Measurements from ENCODE around the gene CHFR.
"Not testable (repeated sequence)": the region's sequence is repeated elsewhere in the genome, so short reads cannot be mapped to it uniquely, and the experiment has no call there.

The CHFR gene

DNA sequence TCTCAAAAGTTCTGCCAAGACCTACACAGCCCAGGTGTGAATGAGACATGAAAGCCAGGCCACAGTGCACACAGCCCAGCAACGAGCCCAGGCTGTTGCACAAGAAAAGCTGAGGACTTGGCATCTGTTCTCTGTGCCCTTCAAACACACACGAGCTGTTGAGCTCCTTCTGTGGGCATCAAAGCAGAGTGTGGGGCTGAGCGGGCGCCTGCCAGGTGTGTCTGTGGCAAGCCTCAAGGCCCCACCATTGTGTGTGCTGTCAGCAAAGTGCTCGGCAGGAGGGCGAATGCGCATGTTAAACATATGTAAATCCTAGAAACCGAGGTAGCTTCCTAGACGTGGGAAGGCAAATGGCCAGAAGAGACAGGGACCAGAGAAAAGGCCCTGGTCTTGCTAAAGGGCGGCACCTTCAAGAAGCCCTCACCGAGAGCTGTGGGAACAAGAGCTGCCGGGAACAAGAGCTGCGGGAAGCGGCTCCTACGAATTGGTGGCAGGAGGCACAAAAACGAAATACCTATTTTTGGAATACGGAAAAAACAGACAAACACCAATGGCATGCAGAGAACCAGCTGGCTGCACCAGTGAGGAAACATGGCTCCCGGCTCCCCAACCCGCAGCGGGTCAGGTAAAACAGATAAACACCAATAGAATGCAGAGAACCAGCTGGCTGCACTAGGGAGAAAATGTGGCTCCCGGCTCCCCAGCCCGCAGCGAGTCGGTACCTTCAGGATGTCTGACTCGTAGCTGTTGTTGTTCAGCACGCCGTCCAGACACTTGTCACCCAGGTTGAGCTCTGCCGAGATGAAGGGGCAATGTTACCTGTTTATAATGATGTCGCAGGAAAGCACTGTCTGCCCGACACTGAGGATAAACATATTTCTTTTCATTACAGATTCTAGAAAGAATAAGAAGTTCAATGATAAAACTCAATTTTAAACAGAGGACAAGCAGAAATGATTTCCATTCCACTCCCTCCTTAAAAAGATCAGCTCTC lies 39.7 kb downstream of the CHFR start:
- no peak for DNase-seq (ENCODE audit: insufficient read length, low spot score)
- no peak for FAIRE-seq
- TF ChIP-seq PAX5 (IDR thresholded peaks at IDR 0.05; ENCODE audit: insufficient read depth, low read length, severe bottlenecking) (no peak), POLR2A (IDR thresholded peaks at IDR 0.05; ENCODE audit: low read depth, low read length) (no peak), POLR2AphosphoS5 (IDR thresholded peaks at IDR 0.05; ENCODE audit: low read depth, low read length) (no peak), TAF1 (IDR thresholded peaks at IDR 0.05; ENCODE audit: low read depth, low read length) (no peak), POU2F2 (IDR thresholded peaks at IDR 0.05; ENCODE audit: low read depth, low read length) (no peak), SPI1 (IDR thresholded peaks at IDR 0.05; ENCODE audit: low read depth, low read length) (no peak)

DNA sequence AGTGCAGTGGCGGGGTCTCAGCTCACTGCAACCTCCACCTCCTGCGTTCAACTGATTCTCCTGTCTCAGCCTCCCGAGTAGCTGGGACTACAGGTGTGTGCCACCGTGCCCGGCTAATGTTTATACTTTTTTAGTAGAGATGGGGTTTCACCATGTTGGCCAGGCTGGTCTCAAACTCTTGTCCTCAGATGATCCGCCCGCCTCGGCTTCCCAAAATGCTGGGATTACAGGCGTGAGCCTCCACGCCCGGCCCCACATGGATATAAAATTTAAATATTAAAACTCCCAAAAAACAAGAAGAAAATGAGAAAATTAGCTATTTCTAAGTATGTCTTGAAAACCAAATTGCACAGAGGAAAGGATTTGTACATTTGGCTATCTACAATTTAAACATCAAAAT lies 42.7 kb downstream of the CHFR start:
- FAIRE-seq = not testable (repeated sequence)

GRCh38 chr12:132842449-132843045 lies 44.9 kb downstream of the CHFR start:
- TF ChIP-seq TAF1 (IDR thresholded peaks at IDR 0.05; ENCODE audit: low read depth, low read length) = no peak
- no peak for TF ChIP-seq POLR2A (IDR thresholded peaks at IDR 0.05; ENCODE audit: low read depth, low read length)
- no peak for TF ChIP-seq PAX5 (IDR thresholded peaks at IDR 0.05; ENCODE audit: insufficient read depth, low read length, severe bottlenecking)
- no peak for TF ChIP-seq POLR2AphosphoS5 (IDR thresholded peaks at IDR 0.05; ENCODE audit: low read depth, low read length)
- TF ChIP-seq SPI1 (IDR thresholded peaks at IDR 0.05; ENCODE audit: low read depth, low read length) = no peak
- no peak for TF ChIP-seq POU2F2 (IDR thresholded peaks at IDR 0.05; ENCODE audit: low read depth, low read length)
- DNase-seq (ENCODE audit: insufficient read length, low spot score) (no peak), FAIRE-seq (no peak)

More for the DNA sequence above, 42.7 kb downstream of the CHFR start:
- not testable (repeated sequence) for DNase-seq (ENCODE audit: insufficient read length, low spot score)

DNA sequence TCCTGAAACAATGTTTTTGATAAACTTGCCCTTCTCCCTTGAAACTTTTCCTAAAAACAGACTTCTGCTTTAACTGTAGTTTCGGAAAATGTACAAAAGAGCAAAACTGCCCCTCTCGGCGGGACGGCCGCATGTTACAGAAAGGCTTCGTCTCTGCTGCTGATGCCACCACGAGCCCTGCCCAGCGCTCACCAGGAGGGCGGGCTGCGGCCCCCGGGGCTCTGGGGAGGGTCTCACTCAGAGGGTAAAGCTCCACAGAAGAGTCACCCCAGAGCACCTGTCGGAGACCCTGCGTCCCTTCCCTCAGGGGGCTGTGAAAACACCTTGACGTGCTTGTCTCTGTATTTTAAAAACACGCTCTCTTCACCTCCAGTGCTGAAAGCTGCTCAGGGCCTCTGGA lies 46.3 kb downstream of the CHFR start:
- FAIRE-seq (no peak), DNase-seq (ENCODE audit: insufficient read length, low spot score) (no peak)
- no peak for TF ChIP-seq POLR2AphosphoS5 (IDR thresholded peaks at IDR 0.05; ENCODE audit: low read depth, low read length)
- no peak for TF ChIP-seq POU2F2 (IDR thresholded peaks at IDR 0.05; ENCODE audit: low read depth, low read length)
- no peak for TF ChIP-seq POLR2A (IDR thresholded peaks at IDR 0.05; ENCODE audit: low read depth, low read length)
- TF ChIP-seq PAX5 (IDR thresholded peaks at IDR 0.05; ENCODE audit: insufficient read depth, low read length, severe bottlenecking) = no peak
- TF ChIP-seq SPI1 (IDR thresholded peaks at IDR 0.05; ENCODE audit: low read depth, low read length) = no peak
- no peak for TF ChIP-seq TAF1 (IDR thresholded peaks at IDR 0.05; ENCODE audit: low read depth, low read length)

- no peak for FAIRE-seq
- no peak for DNase-seq (ENCODE audit: insufficient read length, low spot score)
- no peak for TF ChIP-seq TAF1 (IDR thresholded peaks at IDR 0.05; ENCODE audit: low read depth, low read length)
- TF ChIP-seq POLR2A (IDR thresholded peaks at IDR 0.05; ENCODE audit: low read depth, low read length) = no peak
- TF ChIP-seq SPI1 (IDR thresholded peaks at IDR 0.05; ENCODE audit: low read depth, low read length) = no peak
- TF ChIP-seq POLR2AphosphoS5 (IDR thresholded peaks at IDR 0.05; ENCODE audit: low read depth, low read length) = no peak
- TF ChIP-seq PAX5 (IDR thresholded peaks at IDR 0.05; ENCODE audit: insufficient read depth, low read length, severe bottlenecking) = no peak
- TF ChIP-seq POU2F2 (IDR thresholded peaks at IDR 0.05; ENCODE audit: low read depth, low read length) = no peak
Measured at GRCh38 chr12:132840536-132840935, 46.9 kb downstream of the CHFR start.

DNA sequence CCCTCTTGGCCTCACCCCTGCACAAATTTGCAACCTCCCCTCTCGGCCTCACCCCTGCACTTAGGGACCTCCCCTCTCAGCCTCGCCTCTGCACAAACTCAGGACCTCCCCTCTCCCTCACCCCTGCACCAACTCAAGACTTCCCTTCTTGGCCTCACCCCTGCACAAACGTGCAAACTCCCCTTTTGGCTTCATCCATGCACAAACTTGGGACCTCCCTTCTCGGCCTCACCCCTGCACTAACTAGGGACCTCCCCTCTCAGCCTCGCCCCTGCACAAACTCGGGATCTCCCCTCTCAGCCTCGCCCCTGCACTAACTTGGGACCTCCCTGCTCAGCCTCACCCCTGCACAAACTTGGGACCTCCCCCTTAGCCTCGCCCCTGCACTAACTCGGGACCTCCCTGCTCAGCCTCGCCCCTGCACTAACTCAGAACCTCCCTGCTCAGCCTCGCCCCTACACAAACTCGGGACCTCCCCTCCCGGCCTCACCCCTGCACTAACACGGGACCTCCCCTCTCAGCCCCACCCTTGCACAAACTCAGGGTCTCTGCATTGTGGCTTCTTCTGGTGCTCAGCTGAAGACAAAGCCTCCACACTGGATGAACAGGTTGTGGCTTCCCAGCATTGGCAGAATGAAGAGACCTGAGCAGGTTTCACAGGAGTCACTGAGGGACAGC lies 47.7 kb downstream of the CHFR start:
- TF ChIP-seq POLR2AphosphoS5 (IDR thresholded peaks at IDR 0.05; ENCODE audit: low read depth, low read length) (no peak), SPI1 (IDR thresholded peaks at IDR 0.05; ENCODE audit: low read depth, low read length) (no peak), TAF1 (IDR thresholded peaks at IDR 0.05; ENCODE audit: low read depth, low read length) (no peak), POU2F2 (IDR thresholded peaks at IDR 0.05; ENCODE audit: low read depth, low read length) (no peak), PAX5 (IDR thresholded peaks at IDR 0.05; ENCODE audit: insufficient read depth, low read length, severe bottlenecking) (no peak), POLR2A (IDR thresholded peaks at IDR 0.05; ENCODE audit: low read depth, low read length) (no peak)
- DNase-seq (ENCODE audit: insufficient read length, low spot score) (no peak), FAIRE-seq (no peak)

- FAIRE-seq (no peak), DNase-seq (ENCODE audit: insufficient read length, low spot score) (no peak)
- TF ChIP-seq POLR2AphosphoS5 (IDR thresholded peaks at IDR 0.05; ENCODE audit: low read depth, low read length) = no peak
- no peak for TF ChIP-seq POLR2A (IDR thresholded peaks at IDR 0.05; ENCODE audit: low read depth, low read length)
- no peak for TF ChIP-seq POU2F2 (IDR thresholded peaks at IDR 0.05; ENCODE audit: low read depth, low read length)
Measured at GRCh38 chr12:132838410-132839080, 48.9 kb downstream of the CHFR start.

DNA sequence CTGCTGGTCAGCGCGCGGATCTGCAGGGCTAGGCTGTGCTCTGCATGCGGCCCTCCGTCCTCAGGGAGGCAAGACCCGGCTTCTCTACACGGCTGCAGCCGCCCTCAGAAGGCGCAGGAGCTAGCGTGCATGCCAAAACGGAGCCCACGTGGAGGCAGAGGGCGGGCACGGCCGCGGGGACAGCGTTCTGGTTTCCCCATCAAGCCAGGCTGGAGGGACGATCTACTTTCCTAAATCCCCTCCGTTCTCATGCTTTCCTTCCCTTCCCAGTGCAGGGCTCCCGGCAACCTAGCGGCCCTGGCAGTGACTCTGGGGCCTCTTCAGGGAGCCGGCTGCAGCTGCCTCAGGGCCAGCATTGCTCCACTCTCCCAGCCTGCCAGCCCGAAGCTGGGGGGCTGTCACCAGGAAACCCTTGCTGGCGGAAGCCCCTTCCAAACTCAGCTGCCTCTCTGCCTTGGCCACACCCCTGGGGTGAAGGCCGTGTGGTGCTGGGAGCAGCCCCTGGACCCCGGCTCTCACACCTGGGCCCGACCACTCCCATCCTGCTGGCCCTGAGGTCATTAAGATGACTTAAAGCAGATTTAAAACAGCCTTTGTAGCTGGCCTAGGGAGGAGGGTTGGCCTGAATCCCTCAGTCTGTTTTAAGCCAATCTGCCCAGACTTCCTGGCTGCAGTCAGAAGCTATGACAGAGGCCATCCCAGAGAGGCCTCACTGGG lies 49.6 kb downstream of the CHFR start:
- FAIRE-seq = no peak
- no peak for DNase-seq (ENCODE audit: insufficient read length, low spot score)

More for the DNA sequence above, 49.6 kb downstream of the CHFR start:
- no peak for TF ChIP-seq TAF1 (IDR thresholded peaks at IDR 0.05; ENCODE audit: low read depth, low read length)
- TF ChIP-seq PAX5 (IDR thresholded peaks at IDR 0.05; ENCODE audit: insufficient read depth, low read length, severe bottlenecking) = no peak
- no peak for TF ChIP-seq POU2F2 (IDR thresholded peaks at IDR 0.05; ENCODE audit: low read depth, low read length)

Data from GM12891 (cell line).